Peyer's patch (tissue), 4 donors: ENCODE results near the gene PTGR1. TPM values are rescaled to one million over a fixed set of nuclear protein-coding genes. Genes with fewer than 3 reads are reported as not detected.

Experiments used
- DNase-seq, 3 donors: peaks; one replicate each; pipeline ENCODE4 v3.0.0-alpha.2; 2017 to 2019
- H3K27ac ChIP-seq, 4 donors: fragments of 200-600 bp; sonication (generic); one replicate each; pipeline ENCODE4 v1.5.1; 2016 to 2019
- H3K27me3 ChIP-seq, 2 donors: fragments of 200-600 bp; sonication (generic); one replicate each; pipeline ENCODE4 v1.5.1; 2019
- H3K36me3 ChIP-seq, 3 donors: fragments of 200-600 bp; sonication (generic); one replicate each; pipeline ENCODE4 v1.5.1; 2016 to 2019
- H3K4me1 ChIP-seq, 4 donors: fragments of 200-600 bp; sonication (generic); one replicate each; pipeline ENCODE4 v1.5.1; 2016 to 2019
- H3K4me3 ChIP-seq, 4 donors: fragments of 200-600 bp; sonication (generic); 1 replicate in 3 of 4; 2 replicates in 1 of 4; pipeline ENCODE4 v1.5.1; 2016 to 2019; ENCODE audit warnings: mild to moderate bottlenecking in 1 of 4
- H3K9me3 ChIP-seq, 4 donors: fragments of 200-600 bp; sonication (generic); one replicate each; pipeline ENCODE4 v1.5.1; 2016 to 2019; ENCODE audit warnings: mild to moderate bottlenecking in 1 of 4
- CTCF ChIP-seq, 6 experiments: fragments of 450-650 bp in 4 of 6; fragments of 200-600 bp in 2 of 6; sonication (generic) in 1 of 6; IDR thresholded peaks; one replicate each; pipeline ENCODE4 v1.5.1; 2017 to 2019; ENCODE audit warnings: antibody characterized with exemption in 6 of 6, mild to moderate bottlenecking in 3 of 6, moderate library complexity in 1 of 6
- POLR2A ChIP-seq, 2 donors: fragments of 450-650 bp; IDR thresholded peaks; one replicate each; pipeline ENCODE4 v1.5.1; 2017; ENCODE audit warnings: antibody characterized with exemption in 2 of 2, mild to moderate bottlenecking in 2 of 2, moderate library complexity in 2 of 2
- total RNA-seq, 4 donors: library from RNA; depleted of rRNA; stranded (reverse); fragments of >200 nt; gene quantifications; one replicate each; pipeline ENCODE4 v1.1.0, GENCODE V29; 2016

The PTGR1 gene
- total RNA-seq, 4 donors from 2014 or later: 142 to 948 (median 674) TPM

- Histone ChIP-seq H3K27ac (no peak overlapping the region), H3K9me3 (no peaks in the 10 kb centered on the region), H3K4me1 (peaks cover 0 to 22% (median 0%) of the 10 kb centered on the region in 4 donors), H3K4me3 (no peak overlapping the region), H3K27me3 (no peaks in the 10 kb centered on the region), H3K36me3 (no peaks in the 10 kb centered on the region)
- DNase-seq: no peak
- TF ChIP-seq POLR2A (IDR thresholded peaks at IDR 0.05) (no peak), CTCF (IDR thresholded peaks at IDR 0.05) (no peak)
Measured at GRCh38 chr9:111610149-111610548, 10.7 kb upstream of the PTGR1 start.

- H3K36me3 ChIP-seq: no peaks in the 10 kb centered on the region
- peak overlapping the region in 3 of 4 donors; percentile 62 to 87 (median 84) for H3K27ac ChIP-seq
- no peaks in the 10 kb centered on the region for H3K27me3 ChIP-seq
- peaks cover 0 to 17% (median 0%) of the 10 kb centered on the region in 4 donors for H3K4me1 ChIP-seq
- TF ChIP-seq POLR2A (IDR thresholded peaks at IDR 0.05) (peak; percentile 45 to 46), CTCF (IDR thresholded peaks at IDR 0.05) (no peak)
- no peaks in the 10 kb centered on the region for H3K9me3 ChIP-seq
- H3K4me3 ChIP-seq: peak overlapping the region in 1 of 4 donors; percentile 34
- DNase-seq: peak in 2 of 3 donors; percentile 78 to 86
Measured at GRCh38 chr9:111605041-111605559, 5.7 kb upstream of the PTGR1 start.

GRCh38 chr9:111604054-111604615, 4.7 kb upstream of the PTGR1 start:
- no peaks in the 10 kb centered on the region for H3K27me3 ChIP-seq
- no peak for TF ChIP-seq CTCF (IDR thresholded peaks at IDR 0.05)
- TF ChIP-seq POLR2A (IDR thresholded peaks at IDR 0.05): no peak
- peak overlapping the region in 2 of 4 donors; percentile 47 to 87 for H3K27ac ChIP-seq
- DNase-seq: no peak
- H3K9me3 ChIP-seq: no peaks in the 10 kb centered on the region
- no peaks in the 10 kb centered on the region for H3K36me3 ChIP-seq
- peaks cover 0 to 15% (median under 1%) of the 10 kb centered on the region in 4 donors for H3K4me1 ChIP-seq
- peak overlapping the region in 1 of 4 donors; percentile 20 for H3K4me3 ChIP-seq

- Histone ChIP-seq H3K4me1 (peaks cover 0 to 12% (median 7%) of the 10 kb centered on the region in 4 donors), H3K9me3 (no peaks in the 10 kb centered on the region), H3K27me3 (no peaks in the 10 kb centered on the region), H3K4me3 (no peak overlapping the region), H3K36me3 (no peaks in the 10 kb centered on the region), H3K27ac (peak overlapping the region in 2 of 4 donors; percentile 31 to 87)
- TF ChIP-seq POLR2A (IDR thresholded peaks at IDR 0.05) (no peak), CTCF (IDR thresholded peaks at IDR 0.05) (no peak)
- no peak for DNase-seq
Measured at GRCh38 chr9:111603041-111603440, 3.6 kb upstream of the PTGR1 start.

- Histone ChIP-seq H3K27me3 (no peaks in the 10 kb centered on the region), H3K27ac (peak overlapping the region in 2 of 4 donors; percentile 9 to 59), H3K4me3 (no peak overlapping the region), H3K4me1 (peaks cover 0 to 10% (median 7%) of the 10 kb centered on the region in 4 donors), H3K9me3 (no peaks in the 10 kb centered on the region), H3K36me3 (peaks cover 0 to 7% (median 0%) of the 10 kb centered on the region in 3 donors)
- no peak for TF ChIP-seq CTCF (IDR thresholded peaks at IDR 0.05)
- no peak for DNase-seq
Measured at GRCh38 chr9:111601237-111602018, 2.0 kb upstream of the PTGR1 start.
